Right lobe of liver (tissue), 4 donors: ENCODE results near the gene TSSK3.

Experiments used
- POLR2A ChIP-seq: fragments of 450-650 bp; IDR thresholded peaks from one replicate; pipeline ENCODE4 v1.6.1; 2017; ENCODE audit warnings: antibody characterized with exemption, mild to moderate bottlenecking
- TF ChIP-seq, protein P1 (sequence below), 4 donors: fragments of 200-600 bp in 3 of 4; fragments of 450-650 bp in 1 of 4; IDR thresholded peaks; one replicate each; pipeline versions ENCODE4 v1.5.1 to v1.8.0; 2016 to 2022; ENCODE audit warnings: antibody characterized with exemption in 4 of 4, mild to moderate bottlenecking in 2 of 4
- donor health status: DM: no; HTN: no; CAD: no.
- donor health status: DM: no; HTN: no; CAD: no.
- donor health status: DM: no; HTN: yes; CAD: no.

DNA sequence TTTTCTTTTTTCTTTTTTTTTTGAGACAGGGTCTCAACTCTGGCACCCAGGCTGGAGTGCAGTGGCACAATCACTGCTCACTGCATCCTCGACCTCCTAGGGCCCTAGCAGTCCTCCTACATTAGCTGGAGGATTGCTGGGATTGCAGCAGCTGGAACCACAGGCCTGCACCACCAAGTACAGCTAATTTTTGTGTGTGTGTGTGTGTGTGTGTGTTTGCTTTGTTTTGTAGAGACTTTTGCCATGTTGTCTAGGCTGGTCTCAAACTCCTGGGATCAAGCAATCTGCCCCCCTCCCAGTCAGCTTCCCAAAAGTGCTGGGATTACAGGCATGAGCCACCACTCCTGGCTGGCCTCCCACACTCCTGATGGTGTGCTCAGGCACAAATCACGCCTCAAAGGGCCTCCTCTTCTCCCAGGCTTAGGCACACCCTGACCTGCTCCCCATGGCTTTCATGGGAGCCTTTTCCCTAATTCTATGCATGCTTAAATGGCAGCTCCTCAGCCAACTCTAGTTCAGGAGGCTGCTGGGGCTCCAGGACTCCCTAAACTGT lies 9.4 kb upstream of the TSSK3 start:
- TF ChIP-seq, protein P1, sequence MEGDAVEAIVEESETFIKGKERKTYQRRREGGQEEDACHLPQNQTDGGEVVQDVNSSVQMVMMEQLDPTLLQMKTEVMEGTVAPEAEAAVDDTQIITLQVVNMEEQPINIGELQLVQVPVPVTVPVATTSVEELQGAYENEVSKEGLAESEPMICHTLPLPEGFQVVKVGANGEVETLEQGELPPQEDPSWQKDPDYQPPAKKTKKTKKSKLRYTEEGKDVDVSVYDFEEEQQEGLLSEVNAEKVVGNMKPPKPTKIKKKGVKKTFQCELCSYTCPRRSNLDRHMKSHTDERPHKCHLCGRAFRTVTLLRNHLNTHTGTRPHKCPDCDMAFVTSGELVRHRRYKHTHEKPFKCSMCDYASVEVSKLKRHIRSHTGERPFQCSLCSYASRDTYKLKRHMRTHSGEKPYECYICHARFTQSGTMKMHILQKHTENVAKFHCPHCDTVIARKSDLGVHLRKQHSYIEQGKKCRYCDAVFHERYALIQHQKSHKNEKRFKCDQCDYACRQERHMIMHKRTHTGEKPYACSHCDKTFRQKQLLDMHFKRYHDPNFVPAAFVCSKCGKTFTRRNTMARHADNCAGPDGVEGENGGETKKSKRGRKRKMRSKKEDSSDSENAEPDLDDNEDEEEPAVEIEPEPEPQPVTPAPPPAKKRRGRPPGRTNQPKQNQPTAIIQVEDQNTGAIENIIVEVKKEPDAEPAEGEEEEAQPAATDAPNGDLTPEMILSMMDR (IDR thresholded peaks at IDR 0.05): no peak
- TF ChIP-seq POLR2A: no peak
